HEK293 (cell line): ENCODE measurements around the gene HOXC11.

ENCODE experiments used
- CTCF ChIA-PET: fragments of 350-600 bp; formaldehyde crosslinking; extraction: SDS; loops from one replicate; lab custom pipeline; 2021; ENCODE audit warnings: antibody characterized with exemption; lab: Yijun Ruan, JAX
- POLR2A ChIA-PET: fragments of 300-600 bp; formaldehyde crosslinking; extraction: SDS; loops from one replicate; lab custom pipeline; 2020; ENCODE audit warnings: antibody characterized with exemption, inconsistent platforms; lab: Yijun Ruan, JAX
- H3K27ac ChIP-seq: fragments of 200-500 bp; sonication (Bioruptor generic); 2 replicates; pipeline ENCODE4 v1.5.1; 2014; ENCODE audit warnings: low read depth, low read length, control low read depth, inconsistent platforms; ENCODE audit errors: extremely low read depth
- H3K36me3 ChIP-seq, 2 experiments: fragments of 200-500 bp in 1 of 2; sonication (Bioruptor generic) in 1 of 2; 1 replicate in 1 of 2; 2 replicates in 1 of 2; pipeline ENCODE4 v1.5.1; 2014 to 2017; ENCODE audit warnings: inconsistent platforms in 2 of 2, low read length in 2 of 2; ENCODE audit not compliant: control insufficient read depth in 2 of 2, insufficient read depth in 1 of 2
- H3K4me1 ChIP-seq: fragments of 200-500 bp; sonication (Bioruptor generic); 2 replicates; pipeline ENCODE4 v1.5.1; 2014; ENCODE audit warnings: mild to moderate bottlenecking, low read length, inconsistent platforms; ENCODE audit not compliant: control insufficient read depth, insufficient read depth
- H3K4me3 ChIP-seq: 2 replicates; pipeline ENCODE4 v1.5.1; 2011; ENCODE audit warnings: low read depth, mild to moderate bottlenecking, control low read depth, low read length, moderate library complexity
- H3K9me3 ChIP-seq: fragments of 200-500 bp; sonication (Bioruptor generic); 2 replicates; pipeline ENCODE4 v1.5.1; 2014; ENCODE audit warnings: low read depth, low read length, inconsistent platforms; ENCODE audit not compliant: control insufficient read depth, insufficient read depth
- GLIS2 ChIP-seq: fragments of 450-650 bp; formaldehyde crosslinking; IDR thresholded peaks from 2 replicates; pipeline ENCODE4 v1.5.1; 2016; ENCODE audit warnings: missing biosample characterization, missing genetic modification characterization
- HOXA7 ChIP-seq: sonication (generic); formaldehyde crosslinking; IDR thresholded peaks from 2 replicates; pipeline ENCODE4 v1.8.1; 2022; ENCODE audit warnings: missing genetic modification reagents, borderline replicate concordance
- KLF10 ChIP-seq: fragments of 450-650 bp; IDR thresholded peaks from 2 replicates; pipeline ENCODE4 v1.5.1; 2018; ENCODE audit warnings: missing biosample characterization, mild to moderate bottlenecking, missing genetic modification characterization
- PRDM1 ChIP-seq: fragments of 450-650 bp; formaldehyde crosslinking; IDR thresholded peaks from 2 replicates; pipeline ENCODE4; 2016; ENCODE audit warnings: missing biosample characterization, missing genetic modification characterization
- ZBTB1 ChIP-seq: fragments of 450-650 bp; formaldehyde crosslinking; IDR thresholded peaks from 2 replicates; pipeline ENCODE4 v1.5.1; 2016; ENCODE audit warnings: missing biosample characterization, missing genetic modification characterization
- ZBTB7A ChIP-seq: fragments of 450-650 bp; formaldehyde crosslinking; IDR thresholded peaks from 2 replicates; pipeline ENCODE4 v1.5.1; 2016; ENCODE audit warnings: low read depth, missing biosample characterization, missing genetic modification characterization
- ZNF174 ChIP-seq: fragments of 450-650 bp; formaldehyde crosslinking; IDR thresholded peaks from 2 replicates; pipeline ENCODE4 v1.5.0; 2017; ENCODE audit warnings: missing biosample characterization, mild to moderate bottlenecking, missing genetic modification characterization
- ZNF2 ChIP-seq: fragments of 450-650 bp; formaldehyde crosslinking; IDR thresholded peaks from 2 replicates; pipeline ENCODE4 v1.5.1; 2016; ENCODE audit warnings: missing biosample characterization, missing genetic modification characterization
- ZNF214 ChIP-seq: fragments of 450-650 bp; formaldehyde crosslinking; IDR thresholded peaks from 2 replicates; pipeline ENCODE4 v1.5.1; 2017; ENCODE audit warnings: missing biosample characterization, mild to moderate bottlenecking, missing genetic modification characterization, borderline replicate concordance
- ZNF324 ChIP-seq: fragments of 450-650 bp; formaldehyde crosslinking; IDR thresholded peaks from 2 replicates; pipeline ENCODE4 v1.5.1; 2016; ENCODE audit warnings: missing biosample characterization, missing genetic modification characterization
- ZNF610 ChIP-seq: fragments of 450-650 bp; formaldehyde crosslinking; IDR thresholded peaks from 2 replicates; pipeline ENCODE4 v1.5.1; 2016; ENCODE audit warnings: missing biosample characterization, missing genetic modification characterization, borderline replicate concordance
- ZNF621 ChIP-seq: fragments of 450-650 bp; formaldehyde crosslinking; IDR thresholded peaks from 2 replicates; pipeline ENCODE4 v1.5.1; 2017; ENCODE audit warnings: missing biosample characterization, missing genetic modification characterization
- ZNF791 ChIP-seq: fragments of 450-650 bp; formaldehyde crosslinking; IDR thresholded peaks from 2 replicates; pipeline ENCODE4 v1.5.1; 2016; ENCODE audit warnings: missing biosample characterization, missing genetic modification characterization
- ZNF830 ChIP-seq: fragments of 450-650 bp; IDR thresholded peaks from 2 replicates; pipeline ENCODE4 v1.5.0; 2018; ENCODE audit warnings: missing biosample characterization, missing genetic modification characterization, low read depth, mild to moderate bottlenecking, moderate library complexity
- TF ChIP-seq, protein P1 (sequence below): fragments of 450-650 bp; formaldehyde crosslinking; IDR thresholded peaks from 2 replicates; pipeline ENCODE4 v1.5.1; 2016; ENCODE audit warnings: missing biosample characterization, missing genetic modification characterization
- TF ChIP-seq, protein P2 (sequence below): fragments of 450-650 bp; formaldehyde crosslinking; IDR thresholded peaks from 2 replicates; pipeline ENCODE4 v1.5.0; 2017; ENCODE audit warnings: missing biosample characterization, missing genetic modification characterization, borderline replicate concordance
- TF ChIP-seq, protein P3 (sequence below): fragments of 450-650 bp; formaldehyde crosslinking; IDR thresholded peaks from 2 replicates; pipeline ENCODE4 v1.5.1; 2017; ENCODE audit warnings: missing biosample characterization, missing genetic modification characterization
- TF ChIP-seq, protein P4 (sequence below): fragments of 450-650 bp; formaldehyde crosslinking; IDR thresholded peaks from 2 replicates; pipeline ENCODE4 v1.5.1; 2016; ENCODE audit warnings: missing biosample characterization, missing genetic modification characterization
- TF ChIP-seq, protein P5 (sequence below): fragments of 450-650 bp; formaldehyde crosslinking; IDR thresholded peaks from 2 replicates; pipeline ENCODE4 v1.5.1; 2016; ENCODE audit warnings: missing biosample characterization, missing genetic modification characterization

The HOXC11 gene

DNA sequence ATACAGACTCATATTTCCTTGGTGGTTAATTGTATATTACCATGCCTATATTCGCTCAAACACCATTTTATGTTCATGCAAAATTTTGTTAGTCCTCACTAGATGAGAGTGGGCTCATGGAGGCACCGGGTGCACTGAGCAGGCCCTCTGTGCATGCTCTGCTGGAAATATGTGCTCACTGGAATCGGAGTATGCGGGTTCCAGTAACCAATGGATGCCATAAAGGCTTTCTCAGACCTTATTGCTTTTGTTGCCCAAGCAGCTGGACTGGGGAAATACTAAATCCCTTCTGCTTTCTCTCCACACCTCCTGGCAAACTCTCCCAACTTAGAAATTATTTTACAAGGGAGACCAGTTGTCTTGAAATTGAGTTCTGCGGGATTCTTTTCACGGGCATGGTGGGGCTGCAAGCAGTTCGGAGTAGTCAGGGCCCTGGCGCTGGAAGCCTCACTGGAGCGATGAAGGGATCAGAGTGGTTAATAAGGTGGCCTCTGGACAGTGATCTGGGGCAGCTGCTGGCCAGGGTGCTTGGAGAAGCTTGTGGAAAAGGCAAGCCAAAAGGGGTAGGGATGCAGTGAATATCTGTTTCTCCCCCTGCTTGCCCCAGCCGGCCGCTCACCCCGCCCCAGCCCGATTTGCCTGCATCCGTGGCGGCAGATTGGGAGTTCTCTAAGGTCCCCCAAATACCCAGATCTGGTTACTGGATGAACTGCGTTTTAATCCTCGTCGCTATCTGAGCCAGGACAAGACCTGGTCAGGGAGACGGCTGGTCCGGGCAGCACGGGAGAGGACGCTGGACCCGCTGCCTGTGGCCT, 47.9 kb downstream of the HOXC11 start:
- Histone ChIP-seq H3K9me3 (no peaks in the 10 kb centered on the region), H3K36me3 (no peaks in the 10 kb centered on the region), H3K4me3 (no peak overlapping the region), H3K4me1 (peaks cover 67% of the 10 kb centered on the region), H3K27ac (peak overlapping the region; percentile 100; the same call in 1 of the 2 replicates)
- TF ChIP-seq, protein P1, sequence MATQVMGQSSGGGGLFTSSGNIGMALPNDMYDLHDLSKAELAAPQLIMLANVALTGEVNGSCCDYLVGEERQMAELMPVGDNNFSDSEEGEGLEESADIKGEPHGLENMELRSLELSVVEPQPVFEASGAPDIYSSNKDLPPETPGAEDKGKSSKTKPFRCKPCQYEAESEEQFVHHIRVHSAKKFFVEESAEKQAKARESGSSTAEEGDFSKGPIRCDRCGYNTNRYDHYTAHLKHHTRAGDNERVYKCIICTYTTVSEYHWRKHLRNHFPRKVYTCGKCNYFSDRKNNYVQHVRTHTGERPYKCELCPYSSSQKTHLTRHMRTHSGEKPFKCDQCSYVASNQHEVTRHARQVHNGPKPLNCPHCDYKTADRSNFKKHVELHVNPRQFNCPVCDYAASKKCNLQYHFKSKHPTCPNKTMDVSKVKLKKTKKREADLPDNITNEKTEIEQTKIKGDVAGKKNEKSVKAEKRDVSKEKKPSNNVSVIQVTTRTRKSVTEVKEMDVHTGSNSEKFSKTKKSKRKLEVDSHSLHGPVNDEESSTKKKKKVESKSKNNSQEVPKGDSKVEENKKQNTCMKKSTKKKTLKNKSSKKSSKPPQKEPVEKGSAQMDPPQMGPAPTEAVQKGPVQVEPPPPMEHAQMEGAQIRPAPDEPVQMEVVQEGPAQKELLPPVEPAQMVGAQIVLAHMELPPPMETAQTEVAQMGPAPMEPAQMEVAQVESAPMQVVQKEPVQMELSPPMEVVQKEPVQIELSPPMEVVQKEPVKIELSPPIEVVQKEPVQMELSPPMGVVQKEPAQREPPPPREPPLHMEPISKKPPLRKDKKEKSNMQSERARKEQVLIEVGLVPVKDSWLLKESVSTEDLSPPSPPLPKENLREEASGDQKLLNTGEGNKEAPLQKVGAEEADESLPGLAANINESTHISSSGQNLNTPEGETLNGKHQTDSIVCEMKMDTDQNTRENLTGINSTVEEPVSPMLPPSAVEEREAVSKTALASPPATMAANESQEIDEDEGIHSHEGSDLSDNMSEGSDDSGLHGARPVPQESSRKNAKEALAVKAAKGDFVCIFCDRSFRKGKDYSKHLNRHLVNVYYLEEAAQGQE (tag by site-specific recombination), result peak; percentile 49; the same call in 1 of the 2 replicates
- TF ChIP-seq KLF10 (tag by site-specific recombination), result no peak
- TF ChIP-seq GLIS2 (tag by site-specific recombination), result no peak
- TF ChIP-seq PRDM1 (tag by site-specific recombination), result 0 out of 2 replicates have a peak, but pooled peaks have one; percentile 41
- TF ChIP-seq, protein P2, sequence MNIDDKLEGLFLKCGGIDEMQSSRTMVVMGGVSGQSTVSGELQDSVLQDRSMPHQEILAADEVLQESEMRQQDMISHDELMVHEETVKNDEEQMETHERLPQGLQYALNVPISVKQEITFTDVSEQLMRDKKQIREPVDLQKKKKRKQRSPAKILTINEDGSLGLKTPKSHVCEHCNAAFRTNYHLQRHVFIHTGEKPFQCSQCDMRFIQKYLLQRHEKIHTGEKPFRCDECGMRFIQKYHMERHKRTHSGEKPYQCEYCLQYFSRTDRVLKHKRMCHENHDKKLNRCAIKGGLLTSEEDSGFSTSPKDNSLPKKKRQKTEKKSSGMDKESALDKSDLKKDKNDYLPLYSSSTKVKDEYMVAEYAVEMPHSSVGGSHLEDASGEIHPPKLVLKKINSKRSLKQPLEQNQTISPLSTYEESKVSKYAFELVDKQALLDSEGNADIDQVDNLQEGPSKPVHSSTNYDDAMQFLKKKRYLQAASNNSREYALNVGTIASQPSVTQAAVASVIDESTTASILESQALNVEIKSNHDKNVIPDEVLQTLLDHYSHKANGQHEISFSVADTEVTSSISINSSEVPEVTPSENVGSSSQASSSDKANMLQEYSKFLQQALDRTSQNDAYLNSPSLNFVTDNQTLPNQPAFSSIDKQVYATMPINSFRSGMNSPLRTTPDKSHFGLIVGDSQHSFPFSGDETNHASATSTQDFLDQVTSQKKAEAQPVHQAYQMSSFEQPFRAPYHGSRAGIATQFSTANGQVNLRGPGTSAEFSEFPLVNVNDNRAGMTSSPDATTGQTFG (tag by site-specific recombination), result no peak
- no peak for TF ChIP-seq HOXA7 (CRISPR knock-in tag)
- TF ChIP-seq ZBTB7A (tag by site-specific recombination), result no peak
- no peak for TF ChIP-seq ZNF830 (tag by site-specific recombination)
- ChIA-PET POLR2A (no interaction called here), CTCF (interaction anchor here (0.6 to 1.8 kb wide), 2 partner anchors 55 to 181 kb away, joined by 4 to 7 read pairs; no protein-coding TSS in a partner anchor)

DNA sequence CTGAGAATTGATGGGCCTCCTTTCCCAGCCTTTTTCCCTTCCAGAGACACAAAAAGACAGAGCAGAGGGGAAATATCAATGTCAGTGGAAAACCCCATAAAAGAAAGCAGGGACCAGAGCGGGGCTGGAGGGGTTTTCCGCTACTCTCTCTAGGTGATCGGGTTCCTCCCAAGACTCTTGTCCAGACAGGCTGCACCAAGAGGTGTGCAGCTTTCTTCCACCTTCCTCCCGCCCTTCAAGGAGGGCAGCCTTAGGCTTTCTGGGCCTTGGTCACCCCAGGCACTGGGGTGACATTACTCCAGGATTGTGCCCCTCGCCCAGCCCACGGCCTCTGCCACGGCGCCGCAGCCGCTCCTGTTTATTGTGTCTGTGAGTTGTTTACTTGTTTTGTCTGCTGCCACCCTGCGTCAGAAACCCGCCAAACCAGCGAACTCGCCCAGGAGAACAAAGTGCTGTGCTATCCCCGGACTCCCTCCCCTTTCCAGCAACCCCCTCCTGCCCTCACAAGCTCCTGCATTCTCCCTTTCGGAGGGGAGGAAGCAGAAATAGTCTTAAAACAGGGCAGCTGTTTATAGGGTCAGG, 48.6 kb downstream of the HOXC11 start:
- Histone ChIP-seq H3K27ac (peak overlapping the region; percentile 22; the same call in 1 of the 2 replicates), H3K36me3 (no peaks in the 10 kb centered on the region), H3K9me3 (no peaks in the 10 kb centered on the region), H3K4me3 (no peak overlapping the region), H3K4me1 (peaks cover 69% of the 10 kb centered on the region)
- CTCF ChIA-PET, result interaction anchor here (0.6 to 2.1 kb wide), 6 partner anchors 16 to 186 kb away, joined by 3 to 11 read pairs (median 4); no protein-coding TSS in a partner anchor
- POLR2A ChIA-PET, result no interaction called here
- no peak for TF ChIP-seq ZNF324 (tag by site-specific recombination)
- TF ChIP-seq, protein P3, sequence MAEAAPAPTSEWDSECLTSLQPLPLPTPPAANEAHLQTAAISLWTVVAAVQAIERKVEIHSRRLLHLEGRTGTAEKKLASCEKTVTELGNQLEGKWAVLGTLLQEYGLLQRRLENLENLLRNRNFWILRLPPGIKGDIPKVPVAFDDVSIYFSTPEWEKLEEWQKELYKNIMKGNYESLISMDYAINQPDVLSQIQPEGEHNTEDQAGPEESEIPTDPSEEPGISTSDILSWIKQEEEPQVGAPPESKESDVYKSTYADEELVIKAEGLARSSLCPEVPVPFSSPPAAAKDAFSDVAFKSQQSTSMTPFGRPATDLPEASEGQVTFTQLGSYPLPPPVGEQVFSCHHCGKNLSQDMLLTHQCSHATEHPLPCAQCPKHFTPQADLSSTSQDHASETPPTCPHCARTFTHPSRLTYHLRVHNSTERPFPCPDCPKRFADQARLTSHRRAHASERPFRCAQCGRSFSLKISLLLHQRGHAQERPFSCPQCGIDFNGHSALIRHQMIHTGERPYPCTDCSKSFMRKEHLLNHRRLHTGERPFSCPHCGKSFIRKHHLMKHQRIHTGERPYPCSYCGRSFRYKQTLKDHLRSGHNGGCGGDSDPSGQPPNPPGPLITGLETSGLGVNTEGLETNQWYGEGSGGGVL (tag by site-specific recombination), result peak; percentile 91
- 0 out of 2 replicates have a peak, but pooled peaks have one; percentile 35 for TF ChIP-seq ZNF2 (tag by site-specific recombination)
- TF ChIP-seq ZNF621 (tag by site-specific recombination), result no peak
- TF ChIP-seq, protein P4, sequence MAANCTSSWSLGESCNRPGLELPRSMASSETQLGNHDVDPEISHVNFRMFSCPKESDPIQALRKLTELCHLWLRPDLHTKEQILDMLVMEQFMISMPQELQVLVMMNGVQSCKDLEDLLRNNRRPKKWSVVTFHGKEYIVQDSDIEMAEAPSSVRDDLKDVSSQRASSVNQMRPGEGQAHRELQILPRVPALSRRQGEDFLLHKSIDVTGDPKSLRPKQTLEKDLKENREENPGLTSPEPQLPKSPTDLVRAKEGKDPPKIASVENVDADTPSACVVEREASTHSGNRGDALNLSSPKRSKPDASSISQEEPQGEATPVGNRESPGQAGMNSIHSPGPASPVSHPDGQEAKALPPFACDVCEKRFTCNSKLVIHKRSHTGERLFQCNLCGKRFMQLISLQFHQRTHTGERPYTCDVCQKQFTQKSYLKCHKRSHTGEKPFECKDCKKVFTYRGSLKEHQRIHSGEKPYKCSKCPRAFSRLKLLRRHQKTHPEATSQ (tag by site-specific recombination), result no peak
- no peak for TF ChIP-seq ZNF791
- TF ChIP-seq ZNF610 (tag by site-specific recombination), result 0 out of 2 replicates have a peak, but pooled peaks have one; percentile 25
- TF ChIP-seq, protein P5, sequence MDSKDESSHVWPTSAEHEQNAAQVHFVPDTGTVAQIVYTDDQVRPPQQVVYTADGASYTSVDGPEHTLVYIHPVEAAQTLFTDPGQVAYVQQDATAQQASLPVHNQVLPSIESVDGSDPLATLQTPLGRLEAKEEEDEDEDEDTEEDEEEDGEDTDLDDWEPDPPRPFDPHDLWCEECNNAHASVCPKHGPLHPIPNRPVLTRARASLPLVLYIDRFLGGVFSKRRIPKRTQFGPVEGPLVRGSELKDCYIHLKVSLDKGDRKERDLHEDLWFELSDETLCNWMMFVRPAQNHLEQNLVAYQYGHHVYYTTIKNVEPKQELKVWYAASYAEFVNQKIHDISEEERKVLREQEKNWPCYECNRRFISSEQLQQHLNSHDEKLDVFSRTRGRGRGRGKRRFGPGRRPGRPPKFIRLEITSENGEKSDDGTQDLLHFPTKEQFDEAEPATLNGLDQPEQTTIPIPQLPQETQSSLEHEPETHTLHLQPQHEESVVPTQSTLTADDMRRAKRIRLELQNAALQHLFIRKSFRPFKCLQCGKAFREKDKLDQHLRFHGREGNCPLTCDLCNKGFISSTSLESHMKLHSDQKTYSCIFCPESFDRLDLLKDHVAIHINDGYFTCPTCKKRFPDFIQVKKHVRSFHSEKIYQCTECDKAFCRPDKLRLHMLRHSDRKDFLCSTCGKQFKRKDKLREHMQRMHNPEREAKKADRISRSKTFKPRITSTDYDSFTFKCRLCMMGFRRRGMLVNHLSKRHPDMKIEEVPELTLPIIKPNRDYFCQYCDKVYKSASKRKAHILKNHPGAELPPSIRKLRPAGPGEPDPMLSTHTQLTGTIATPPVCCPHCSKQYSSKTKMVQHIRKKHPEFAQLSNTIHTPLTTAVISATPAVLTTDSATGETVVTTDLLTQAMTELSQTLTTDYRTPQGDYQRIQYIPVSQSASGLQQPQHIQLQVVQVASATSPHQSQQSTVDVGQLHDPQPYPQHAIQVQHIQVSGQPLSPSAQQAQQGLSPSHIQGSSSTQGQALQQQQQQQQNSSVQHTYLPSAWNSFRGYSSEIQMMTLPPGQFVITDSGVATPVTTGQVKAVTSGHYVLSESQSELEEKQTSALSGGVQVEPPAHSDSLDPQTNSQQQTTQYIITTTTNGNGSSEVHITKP, result 0 out of 2 replicates have a peak, but pooled peaks have one; percentile 32
- TF ChIP-seq ZNF214, result no peak
- no peak for TF ChIP-seq ZBTB1
- TF ChIP-seq ZNF174 (tag by site-specific recombination), result no peak
